HG03060 (cell line): ENCODE measurements around the gene LCLAT1.

ENCODE experiments used
- ATAC-seq: cut with Tn5 transposase; IDR thresholded peaks from one replicate; pipeline ENCODE4 v1.9.1; 2021; ENCODE audit warnings: low read depth, moderate number of reproducible peaks; ENCODE audit not compliant: unreplicated experiment

LCLAT1 gene

DNA sequence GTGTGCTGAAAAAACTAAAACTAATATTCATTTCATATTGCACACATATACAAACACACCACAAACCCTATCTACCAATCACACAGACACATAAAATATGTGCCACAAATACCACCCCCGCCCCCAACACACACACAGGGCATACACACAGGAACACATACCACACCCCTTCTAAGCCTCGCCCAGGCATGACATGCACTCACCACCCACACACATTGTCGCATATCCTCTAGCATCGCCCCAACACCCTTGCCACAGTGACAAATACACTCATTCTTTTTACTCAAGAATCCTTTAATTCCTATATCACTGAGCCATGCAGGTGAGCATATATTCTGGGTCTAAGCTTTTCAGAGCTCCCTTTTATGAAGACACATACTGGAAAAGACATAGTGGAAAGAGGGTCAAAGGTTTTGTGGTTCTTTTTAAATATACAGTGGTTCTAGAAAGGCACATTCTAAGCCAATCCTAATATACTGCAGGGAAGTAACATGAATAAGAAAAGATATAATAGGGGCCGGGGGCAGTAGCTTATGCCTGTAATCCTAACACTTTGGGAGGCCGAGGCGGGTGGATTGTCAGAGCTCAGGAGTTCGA, 24.5 kb upstream of the LCLAT1 start:
- peak; percentile 62 for ATAC-seq

DNA sequence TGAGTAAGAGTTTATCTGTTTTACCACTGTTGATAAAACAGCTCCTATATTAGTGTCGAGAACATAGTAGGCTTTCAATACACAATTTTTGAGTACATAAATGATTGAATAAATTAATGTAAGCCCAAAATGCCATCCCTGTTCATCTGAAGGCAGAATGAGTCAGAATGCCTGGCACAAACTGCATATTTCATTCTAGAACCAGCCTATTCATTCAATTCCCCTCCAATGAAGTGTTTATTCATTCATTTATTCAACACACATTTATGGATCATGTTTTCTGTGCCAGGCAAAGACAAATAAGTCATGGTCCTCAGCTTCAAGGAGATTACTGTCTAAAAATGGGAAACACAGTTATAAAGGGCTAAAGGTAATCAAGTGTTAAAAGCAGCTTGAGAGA, 22.8 kb upstream of the LCLAT1 start:
- no peak for ATAC-seq

DNA sequence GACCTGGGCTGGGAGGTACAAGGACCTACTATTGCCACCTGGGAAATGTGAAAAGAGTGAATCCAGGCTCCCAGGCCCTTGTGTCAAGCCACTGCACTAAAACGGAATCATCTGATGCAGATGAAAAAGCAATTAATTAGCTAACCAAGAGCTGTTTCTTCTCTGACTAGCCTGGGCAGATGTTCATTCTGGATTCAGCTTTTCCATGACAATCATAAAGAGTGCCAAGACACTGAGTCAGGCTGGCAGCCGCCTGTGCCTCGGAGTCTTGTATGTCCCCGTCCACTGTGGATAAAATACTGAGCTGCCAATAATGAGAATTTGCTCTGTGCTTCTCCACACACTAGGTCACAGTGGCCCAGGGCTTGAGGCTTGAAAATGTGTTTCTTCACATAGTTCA, 21.7 kb upstream of the LCLAT1 start:
- ATAC-seq = no peak

DNA sequence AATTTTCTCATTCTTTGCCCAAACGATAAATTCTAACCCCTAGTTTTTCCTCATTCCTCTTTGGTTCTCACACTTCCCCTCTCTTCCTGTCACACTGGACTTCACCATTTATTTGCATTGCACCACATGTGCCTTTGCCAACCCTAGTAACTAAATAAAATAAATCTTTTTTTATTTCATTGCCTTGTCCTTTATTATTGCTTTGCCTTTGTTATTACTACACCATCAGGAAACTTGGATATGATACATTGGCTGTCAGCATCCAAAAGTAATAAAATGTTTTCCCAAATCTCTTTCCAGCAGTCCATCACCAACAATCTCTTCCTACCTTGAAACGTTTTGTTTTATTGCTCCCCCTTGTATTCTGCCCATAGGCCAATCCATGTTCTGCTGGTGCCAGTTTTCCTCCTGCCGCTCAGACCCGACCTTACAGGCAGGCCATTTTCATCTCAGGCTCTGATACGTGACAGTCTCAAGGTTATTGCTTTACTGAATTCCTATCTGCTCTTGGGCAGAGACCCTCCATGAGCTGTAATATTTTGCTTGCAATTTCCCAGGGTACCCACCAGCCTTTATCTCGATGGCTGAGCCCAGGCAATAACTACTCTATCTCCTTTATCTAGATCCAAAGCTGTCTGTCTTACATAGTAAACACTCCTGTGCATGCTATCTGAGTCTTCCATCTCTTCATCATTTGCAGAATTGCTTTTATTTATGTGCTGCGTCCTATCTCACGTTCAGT, 19.3 kb upstream of the LCLAT1 start:
- ATAC-seq = no peak

DNA sequence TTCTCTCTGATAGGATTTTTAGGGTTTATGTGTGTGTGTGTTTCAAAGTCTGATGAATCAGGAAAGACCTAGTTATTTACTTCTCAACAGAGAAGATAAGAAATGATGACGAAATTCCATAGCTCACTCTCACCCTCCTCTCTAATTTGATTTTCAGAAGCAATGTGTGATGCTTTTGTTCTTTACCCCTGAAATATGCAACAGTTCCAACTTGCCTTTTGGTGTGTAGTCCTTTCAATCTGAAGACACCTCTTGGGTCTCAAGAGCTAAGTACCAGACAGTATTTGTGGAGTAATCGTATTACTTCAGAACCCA, 18.7 kb upstream of the LCLAT1 start:
- ATAC-seq = no peak

DNA sequence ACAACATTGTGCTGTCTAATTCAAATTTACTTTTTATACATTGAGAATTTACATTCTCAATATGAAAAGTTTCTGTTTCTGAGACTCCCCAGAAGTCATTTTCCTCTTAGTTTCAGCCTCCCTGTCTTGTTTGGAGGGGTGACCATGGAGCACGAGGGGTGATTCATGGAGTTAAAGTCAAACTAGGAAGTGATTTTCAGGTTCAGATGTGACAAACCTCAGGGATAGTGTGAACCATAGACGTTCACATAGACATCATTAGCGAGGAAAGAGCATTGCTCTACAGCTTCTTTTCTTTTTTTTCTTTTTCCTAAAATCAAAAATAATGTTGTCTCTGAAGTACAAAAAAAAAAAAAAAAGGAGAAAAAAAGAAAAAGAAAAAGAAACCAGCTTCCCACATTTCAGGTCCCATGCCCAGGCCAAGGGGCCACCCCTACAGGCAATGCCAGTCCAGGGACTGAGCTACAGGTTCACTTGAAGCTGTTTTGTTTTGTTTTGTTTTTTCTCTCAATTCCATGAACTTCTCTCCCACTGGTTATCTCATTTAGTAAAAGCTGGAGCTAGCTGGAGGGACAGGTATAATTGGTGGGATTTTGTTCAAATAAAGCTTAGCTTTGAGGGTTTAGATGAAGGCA, 18.1 kb upstream of the LCLAT1 start:
- ATAC-seq = no peak

DNA sequence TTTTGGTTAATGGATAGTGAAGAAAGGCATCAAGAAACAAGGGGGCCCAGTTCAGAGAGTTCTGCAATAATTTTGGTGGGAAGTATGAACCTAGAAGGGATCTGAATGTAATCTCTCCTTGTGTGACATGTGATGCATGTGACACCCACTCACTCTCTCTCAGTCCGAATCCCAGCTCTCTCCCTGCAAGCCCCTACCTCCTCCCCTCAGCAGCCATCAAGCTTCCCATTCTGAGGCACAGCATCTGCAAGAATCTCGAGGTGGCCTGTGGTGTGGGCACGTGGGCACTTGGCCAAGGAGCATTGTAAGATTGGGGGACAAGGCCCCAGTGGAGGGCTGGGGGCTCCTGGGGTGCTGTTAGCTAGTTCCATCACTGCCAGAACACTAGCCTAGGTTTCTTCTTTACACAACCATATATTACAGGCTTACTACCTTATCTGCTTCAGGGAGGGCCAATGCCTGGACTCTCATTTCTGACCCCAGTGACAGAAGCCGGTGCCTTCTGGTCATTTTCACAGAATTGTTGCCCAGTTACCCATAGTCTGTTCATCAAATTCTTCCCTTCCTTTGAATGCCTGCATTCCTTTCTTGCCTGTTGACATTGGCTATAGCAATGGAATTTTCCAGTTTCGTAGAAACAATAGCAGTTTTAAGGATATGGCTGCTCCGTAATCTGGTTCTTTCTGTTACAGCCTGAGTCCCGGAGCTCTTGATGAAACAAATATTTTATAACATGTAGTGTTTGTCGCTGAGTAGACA, 13.3 kb upstream of the LCLAT1 start:
- no peak for ATAC-seq

DNA sequence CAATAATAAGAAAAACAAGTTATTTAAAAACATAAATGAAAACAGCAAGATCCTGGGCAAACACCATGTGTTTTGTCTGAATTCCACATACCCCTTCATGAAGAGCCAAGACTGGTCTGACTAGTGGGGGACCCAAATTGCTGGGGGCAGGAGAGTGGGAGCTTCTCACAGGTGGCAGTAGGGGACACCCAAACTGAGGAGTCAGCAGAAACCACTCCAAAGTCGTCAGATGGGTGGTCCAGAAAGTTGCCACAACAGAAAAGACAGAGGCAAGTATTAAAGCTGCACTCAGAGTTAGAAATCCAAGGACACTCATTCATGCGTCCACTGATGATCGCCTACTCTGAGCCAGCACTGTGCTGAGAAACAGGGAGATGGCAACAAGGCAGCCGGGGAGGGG, 12.3 kb upstream of the LCLAT1 start:
- ATAC-seq = no peak

DNA sequence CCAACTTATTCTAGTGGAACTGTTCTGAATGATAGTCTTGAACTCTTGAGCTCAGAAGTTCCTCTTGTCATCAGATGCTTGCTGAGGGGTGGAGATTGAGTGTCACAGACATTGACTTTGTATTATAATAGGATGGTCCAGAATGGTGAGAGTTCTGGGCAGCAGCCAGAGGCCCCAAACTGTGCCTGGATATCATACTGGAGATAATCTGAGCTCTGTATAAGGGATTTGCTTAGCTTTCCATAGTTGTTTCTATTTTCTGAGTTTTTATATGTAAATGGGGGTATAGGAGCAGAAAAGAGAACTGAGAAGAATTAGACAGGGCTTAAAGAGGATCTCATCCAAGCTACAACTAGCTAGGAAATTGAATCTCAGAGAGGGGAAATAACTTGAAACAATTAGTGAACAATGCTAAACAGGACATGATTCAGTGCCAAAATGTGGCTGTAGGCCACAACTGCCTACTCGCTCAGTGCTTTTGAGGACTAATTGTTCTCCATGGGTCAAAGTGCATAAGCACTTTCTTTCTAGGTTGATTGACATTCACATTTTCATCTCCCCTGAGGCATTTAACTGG, 10.1 kb upstream of the LCLAT1 start:
- no peak for ATAC-seq

DNA sequence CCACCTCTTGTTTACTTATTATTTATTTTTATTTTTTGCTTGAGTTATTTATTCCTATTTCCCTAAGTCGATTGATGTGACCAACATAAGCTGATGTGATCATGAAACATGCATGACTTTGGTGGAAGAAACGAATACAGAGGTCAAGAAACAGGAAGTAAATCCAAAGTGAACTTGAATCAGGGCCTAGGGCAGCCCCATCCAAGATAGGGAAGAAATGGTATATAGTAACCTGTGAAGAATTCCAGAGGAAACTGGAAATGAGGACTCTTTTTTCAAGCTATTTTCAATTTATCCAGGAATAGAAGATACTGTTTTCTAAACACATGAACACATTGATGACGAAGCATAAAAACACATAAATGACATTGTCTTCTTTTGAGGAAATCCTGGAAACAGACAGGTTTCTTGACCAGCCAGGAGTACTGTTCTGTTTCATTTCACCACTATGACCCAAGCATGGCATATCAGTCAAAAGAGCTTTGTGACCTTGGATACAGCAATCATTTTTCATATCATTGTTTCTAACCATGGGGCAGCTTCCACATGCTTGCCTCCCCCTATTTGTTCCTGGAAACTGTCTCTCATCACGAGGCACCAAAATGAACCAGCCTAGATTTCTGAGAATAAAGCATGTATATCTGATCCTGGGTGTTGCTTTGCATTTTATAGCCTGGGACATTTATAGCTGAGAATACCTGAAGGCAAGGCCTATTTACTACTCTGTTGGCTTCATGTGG, 9.1 kb upstream of the LCLAT1 start:
- no peak for ATAC-seq

DNA sequence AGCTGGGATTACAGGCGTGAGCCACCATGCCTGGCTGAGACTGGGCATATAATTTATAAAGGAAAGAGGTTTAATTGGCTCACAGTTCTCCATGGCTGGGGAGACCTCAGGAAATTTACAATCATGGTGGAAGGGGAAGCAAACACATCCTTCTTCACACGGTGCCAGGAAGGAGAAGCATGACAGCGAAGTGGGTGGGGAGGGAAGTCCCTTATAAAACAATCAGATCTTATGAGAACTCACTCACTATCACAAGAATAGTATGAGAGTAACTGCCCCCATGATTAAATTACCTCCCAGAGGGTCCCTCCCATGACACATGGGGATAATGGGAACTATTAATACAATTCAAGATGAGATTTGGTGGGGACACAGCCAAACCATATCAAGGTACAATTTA, 7.8 kb upstream of the LCLAT1 start:
- no peak for ATAC-seq

DNA sequence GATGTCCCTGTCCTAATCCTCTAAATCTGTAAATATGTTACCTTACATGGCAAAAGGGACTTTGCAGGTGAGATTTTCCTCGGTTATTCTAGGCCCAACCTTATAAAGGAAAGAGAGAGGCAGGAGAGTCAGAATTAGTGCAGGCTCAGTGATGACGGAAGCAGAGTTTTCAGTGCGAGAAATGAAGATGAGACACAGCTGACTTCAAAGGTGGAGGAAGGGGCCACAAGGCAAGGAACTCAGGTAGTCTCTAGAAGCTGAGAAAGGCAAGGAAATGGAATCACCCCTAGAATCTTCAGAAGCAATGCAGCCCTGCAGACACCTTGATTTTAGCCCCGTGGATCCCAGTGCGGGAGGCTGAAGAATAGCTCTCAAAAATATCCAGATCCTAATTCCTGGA, 7.2 kb upstream of the LCLAT1 start:
- ATAC-seq = no peak

DNA sequence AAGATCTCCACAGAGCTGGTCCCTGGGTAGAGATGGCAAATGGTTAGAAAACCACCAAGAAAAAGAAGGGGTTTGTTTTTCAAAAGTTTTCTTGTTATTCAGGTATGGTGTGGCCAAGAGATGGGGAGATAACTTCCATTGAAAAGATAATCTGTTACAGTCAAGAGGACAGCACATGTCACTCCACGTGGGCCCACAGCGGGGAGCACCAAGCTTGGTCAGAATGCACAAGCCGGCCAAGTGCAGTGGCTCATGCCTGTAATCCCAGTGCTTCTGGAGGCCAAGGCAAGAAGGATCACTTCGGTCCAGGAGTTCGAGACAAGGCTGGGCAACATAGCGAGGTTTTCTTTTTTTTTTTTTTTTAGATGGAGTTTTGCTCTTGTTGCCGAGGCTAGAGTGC, 6.0 kb upstream of the LCLAT1 start:
- no peak for ATAC-seq

DNA sequence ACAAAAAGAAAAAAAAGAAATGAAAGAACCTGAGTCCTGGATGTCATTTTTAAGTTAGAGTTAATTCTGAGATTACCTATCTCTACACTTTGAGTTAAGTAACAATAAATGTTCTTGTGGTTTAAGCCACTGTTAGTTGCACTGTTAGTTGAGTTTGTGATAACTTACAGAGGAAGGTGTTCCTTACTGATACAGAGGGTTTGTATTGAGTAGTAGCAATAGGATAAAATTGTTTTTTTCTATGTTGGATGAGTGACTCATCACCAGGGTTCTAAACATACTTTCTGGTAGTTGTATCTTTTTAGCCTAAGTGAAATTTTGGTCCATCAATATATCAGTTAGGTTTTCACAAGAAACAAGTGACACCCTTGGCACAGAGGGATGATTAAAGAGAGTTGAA, 4.0 kb upstream of the LCLAT1 start:
- ATAC-seq = no peak

DNA sequence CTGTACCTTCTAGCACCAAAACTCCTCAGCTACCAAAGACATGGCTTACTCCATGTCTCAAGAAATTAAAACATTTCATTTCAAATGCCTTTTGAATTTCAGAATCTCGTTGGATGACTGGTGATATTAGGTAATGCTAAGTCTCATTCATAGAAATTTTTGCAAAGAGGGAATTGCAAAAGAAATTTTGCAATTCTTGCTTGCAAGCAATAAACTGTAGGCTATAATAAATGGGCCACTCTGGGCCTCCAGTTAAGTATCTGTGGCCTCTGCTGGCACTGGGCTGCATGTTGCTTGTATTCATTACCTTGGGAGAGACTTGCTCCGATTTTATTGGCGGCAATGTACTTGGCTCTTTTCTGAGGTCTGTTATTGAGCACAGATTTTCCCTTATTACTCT, 2.8 kb upstream of the LCLAT1 start:
- ATAC-seq = no peak

DNA sequence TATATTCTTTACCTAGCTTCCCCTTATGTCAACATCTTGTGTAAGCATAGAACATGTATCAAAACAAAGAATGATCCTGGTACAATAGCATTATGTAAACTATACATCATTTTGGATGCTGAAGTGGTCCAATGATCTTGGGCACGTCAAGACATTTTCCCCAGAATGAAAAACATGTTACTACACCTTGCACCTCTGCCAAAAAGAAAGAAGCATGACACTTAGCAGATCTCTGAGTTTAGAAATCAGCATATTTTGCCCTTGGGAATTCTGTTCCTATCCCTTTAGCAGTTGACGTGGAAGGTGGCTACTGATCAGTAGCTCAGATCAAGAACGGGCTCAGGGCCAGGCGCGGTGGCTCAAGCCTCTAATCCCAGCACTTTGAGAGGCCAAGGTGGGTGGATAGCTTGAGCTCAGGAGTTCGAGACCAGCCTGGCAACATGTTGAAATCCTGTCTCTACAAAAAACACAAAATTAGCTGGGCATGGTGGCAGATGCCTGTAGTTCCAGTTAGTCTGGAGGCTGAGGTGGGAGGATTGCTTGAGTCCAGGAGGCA, 1.7 kb upstream of the LCLAT1 start:
- ATAC-seq = no peak

DNA sequence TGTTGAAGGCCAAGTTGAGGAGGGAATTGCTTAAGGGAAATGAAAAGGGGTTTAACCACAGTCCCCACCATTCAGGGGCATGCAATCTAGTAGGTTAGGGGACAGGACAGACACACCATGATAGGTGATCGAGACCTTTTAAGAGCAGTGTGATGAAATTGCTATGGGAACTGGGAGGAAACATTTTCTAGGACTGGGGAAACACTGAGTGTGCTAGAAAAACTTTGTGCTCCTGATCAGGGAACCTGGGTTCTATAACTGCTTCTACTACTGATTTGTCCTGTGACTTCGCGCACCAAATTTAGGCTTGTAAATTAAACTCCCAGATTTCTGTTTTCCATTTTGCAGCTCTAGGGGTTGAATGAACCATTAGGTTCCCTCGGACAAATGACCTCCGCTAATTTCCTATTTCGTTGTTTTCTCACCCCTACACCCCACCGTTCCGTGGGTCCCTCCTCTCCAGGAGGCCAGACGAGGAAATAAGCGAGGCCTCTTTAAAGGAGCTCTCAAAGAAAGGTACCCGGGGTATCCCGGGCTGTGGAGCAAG, 371 bp upstream of the LCLAT1 start:
- ATAC-seq = no peak

DNA sequence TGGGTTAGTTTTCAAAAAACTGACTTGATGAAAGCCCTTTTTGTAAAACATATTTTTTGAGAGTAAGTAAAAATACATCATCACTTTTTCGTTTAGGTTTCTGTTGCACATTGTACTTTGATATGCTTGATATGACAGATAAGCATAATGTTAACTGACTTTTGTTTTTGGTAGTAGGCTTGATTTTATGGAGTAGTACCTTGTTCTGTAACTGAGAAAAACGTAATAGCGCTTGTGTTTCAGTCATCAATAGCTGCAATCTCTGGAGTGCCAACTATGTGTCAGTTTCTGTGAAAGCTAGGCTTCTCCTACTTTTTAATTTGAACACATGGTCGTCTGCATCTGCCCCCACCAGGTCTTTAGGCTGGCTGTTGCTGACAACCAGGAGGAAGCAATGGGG, 1.3 kb downstream of the LCLAT1 start:
- ATAC-seq = no peak

DNA sequence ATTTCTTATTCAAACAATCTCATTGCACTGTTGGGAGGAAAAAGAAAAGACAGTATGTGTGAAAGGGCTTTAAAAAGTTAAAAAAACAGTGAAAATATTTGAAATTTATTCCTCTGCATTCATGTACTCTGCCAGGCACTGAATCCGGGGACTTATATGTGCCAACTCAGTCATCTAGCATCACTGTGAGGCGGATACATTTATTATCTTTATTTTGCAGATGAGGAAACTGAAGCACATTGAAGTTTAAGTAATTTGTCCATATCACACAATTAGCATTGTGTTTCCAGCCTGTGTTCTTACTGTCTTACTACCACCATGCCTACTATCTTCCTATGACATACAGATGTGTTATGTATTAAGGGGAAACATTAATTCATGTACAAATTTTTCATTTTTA, 1.8 kb downstream of the LCLAT1 start:
- no peak for ATAC-seq

DNA sequence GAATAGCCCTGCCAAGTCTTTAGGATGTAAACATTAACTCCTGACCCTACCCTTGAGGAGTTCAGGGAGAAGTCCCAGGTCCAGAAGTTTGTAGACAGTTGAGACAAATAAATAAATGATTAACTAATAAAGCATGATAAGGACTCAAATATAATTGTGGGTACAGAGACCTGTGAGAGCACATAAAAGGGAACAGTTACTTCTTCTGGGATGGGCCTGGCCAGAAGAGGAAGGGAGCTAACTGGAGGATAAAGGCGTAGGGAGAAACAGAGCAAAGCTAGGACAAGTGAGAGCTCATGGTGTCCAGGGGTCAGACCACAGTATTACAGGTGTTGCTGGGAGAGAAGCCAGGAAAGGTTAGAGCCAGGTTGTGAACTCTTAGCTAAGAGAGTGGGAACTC, 3.0 kb downstream of the LCLAT1 start:
- ATAC-seq = no peak
